GM10266 (cell line): ENCODE results near the gene EHBP1L1.

Source experiments
- DNase-seq: peaks from one replicate; pipeline ENCODE4 v3.0.0; 2012; ENCODE audit errors: extremely low spot score
- CTCF ChIP-seq: IDR thresholded peaks from 2 replicates; pipeline ENCODE4 v1.5.1; 2012; ENCODE audit warnings: mild to moderate bottlenecking, low read depth; ENCODE audit not compliant: control insufficient read depth, insufficient read depth; ENCODE audit errors: missing control alignments

The EHBP1L1 gene

DNA sequence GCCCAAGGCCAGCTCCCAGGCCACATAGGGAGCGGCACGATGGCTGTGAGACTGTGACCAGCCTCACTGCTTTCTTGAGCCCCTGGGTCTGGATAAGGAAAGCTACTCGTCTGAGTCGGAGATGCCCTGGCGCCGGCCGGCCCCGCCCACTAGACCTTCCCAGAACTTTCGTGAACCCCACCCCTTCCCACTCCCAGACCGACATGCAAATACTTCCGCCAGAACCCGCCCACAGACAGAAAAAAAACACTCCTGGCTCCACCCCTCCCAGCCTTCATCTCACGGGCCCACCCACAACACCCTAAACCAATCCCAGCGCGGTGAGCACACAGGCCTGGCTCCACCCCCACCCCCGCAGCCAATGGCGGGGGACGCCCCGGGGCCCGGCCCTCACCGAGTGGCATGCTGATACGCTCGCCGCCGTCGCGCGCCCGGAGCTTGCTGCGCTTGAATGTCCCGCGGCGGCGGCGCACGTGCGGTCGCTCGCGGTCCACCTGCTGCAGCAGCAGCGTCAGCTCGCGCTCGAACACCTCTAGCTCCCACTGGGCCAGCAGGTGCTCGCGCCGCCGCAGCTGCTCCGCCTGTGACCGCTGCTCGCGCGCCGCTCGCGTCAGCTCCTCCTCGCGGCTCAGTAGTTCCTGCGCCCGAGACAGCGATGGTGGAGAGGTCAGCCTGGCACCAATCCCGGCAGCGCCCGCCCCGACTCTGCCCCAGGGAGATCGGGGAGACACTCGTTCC lies 31.2 kb downstream of the EHBP1L1 start:
- TF ChIP-seq CTCF: no peak
- no peak for DNase-seq

GRCh38 chr11:65607614-65608426 lies 32.0 kb downstream of the EHBP1L1 start:
- no peak for DNase-seq
- no peak for TF ChIP-seq CTCF

GRCh38 chr11:65609229-65609628 lies 33.4 kb downstream of the EHBP1L1 start:
- TF ChIP-seq CTCF: no peak
- DNase-seq: no peak

DNA sequence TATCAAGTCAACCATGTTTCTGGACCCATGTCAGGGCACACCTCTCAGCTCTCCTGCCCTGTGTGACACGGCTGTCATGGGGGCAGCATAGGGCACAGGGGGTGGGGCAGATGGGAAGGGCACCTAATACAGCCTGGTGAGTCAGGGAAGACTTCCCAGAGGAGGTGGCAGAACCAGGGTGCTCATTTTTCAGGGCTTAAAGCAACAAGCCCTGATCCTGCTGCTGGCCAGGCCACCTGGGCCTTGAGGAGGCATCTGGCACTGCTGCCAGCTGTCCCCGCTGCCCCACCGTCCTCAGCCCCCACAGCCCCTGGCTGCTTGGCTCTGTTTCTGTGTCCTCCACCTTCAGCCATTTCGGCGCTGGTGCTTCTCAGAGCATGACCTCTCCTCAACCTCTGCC lies 33.8 kb downstream of the EHBP1L1 start:
- DNase-seq: no peak

DNA sequence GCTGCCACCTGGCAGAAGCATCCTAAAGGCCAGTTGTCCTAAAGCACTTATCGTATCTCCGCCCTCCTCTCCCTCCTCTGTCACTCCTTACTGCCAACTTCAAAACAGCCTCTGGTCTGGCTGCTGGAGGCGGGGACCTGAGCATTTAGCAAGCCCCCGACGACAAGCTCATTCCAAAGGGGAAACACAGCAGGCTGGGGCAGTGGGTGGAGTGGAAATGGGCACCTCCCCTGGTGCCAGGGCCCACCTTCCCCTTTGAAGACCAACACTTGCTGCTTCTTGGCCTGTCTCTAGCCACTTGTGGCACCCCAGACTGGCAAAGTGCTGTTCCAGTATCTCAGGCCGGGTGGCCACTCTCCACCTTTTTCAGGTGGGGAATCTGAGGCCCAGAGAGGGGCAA lies 34.6 kb downstream of the EHBP1L1 start:
- DNase-seq: no peak
- TF ChIP-seq CTCF: no peak

More for the DNA sequence above, 33.8 kb downstream of the EHBP1L1 start:
- TF ChIP-seq CTCF: no peak

- DNase-seq: no peak
- TF ChIP-seq CTCF: no peak
Observed at GRCh38 chr11:65611028-65611757, 35.3 kb downstream of the EHBP1L1 start.
